Activated CD8-positive, alpha-beta memory T cell treated with anti-CD3 and anti-CD28 coated beads for 4 hours (primary cell): Measurements from ENCODE around the gene DSG3.

Experiments used
- DNase-seq, 2 donors: peaks; one replicate each; pipeline ENCODE4 v3.0.0-alpha.2; 2020; ENCODE audit warnings: low read depth in 2 of 2

DSG3 gene

GRCh38 chr18:31447530-31448191, at the start of gene DSG3:
Gene DSG3 (plus strand): TSS chr18:31447741. CDS start chr18:31447878, 137 bp downstream.
- DNase-seq = no peak

- DNase-seq = no peak
Measured at GRCh38 chr18:31398191-31398590, 49.4 kb upstream of the DSG3 start.

- no peak for DNase-seq
Measured at GRCh38 chr18:31399306-31400032, 48.1 kb upstream of the DSG3 start.

GRCh38 chr18:31401156-31402025, 46.1 kb upstream of the DSG3 start:
- no peak for DNase-seq

- no peak for DNase-seq
Measured at GRCh38 chr18:31402026-31402373, 45.5 kb upstream of the DSG3 start.

- no peak for DNase-seq
Measured at GRCh38 chr18:31403409-31403808, 44.1 kb upstream of the DSG3 start.

GRCh38 chr18:31407649-31408048, 39.9 kb upstream of the DSG3 start:
- DNase-seq = no peak

GRCh38 chr18:31409276-31409675, 38.3 kb upstream of the DSG3 start:
- no peak for DNase-seq

GRCh38 chr18:31410716-31411483, 36.6 kb upstream of the DSG3 start:
- DNase-seq = no peak

GRCh38 chr18:31413137-31413536, 34.4 kb upstream of the DSG3 start:
- DNase-seq = no peak

- DNase-seq = no peak
Measured at GRCh38 chr18:31417850-31418249, 29.7 kb upstream of the DSG3 start.

- no peak for DNase-seq
Measured at GRCh38 chr18:31419457-31419932, 28.0 kb upstream of the DSG3 start.

GRCh38 chr18:31420032-31420431, 27.5 kb upstream of the DSG3 start:
- no peak for DNase-seq

- DNase-seq = no peak
Measured at GRCh38 chr18:31420524-31420923, 27.0 kb upstream of the DSG3 start.

GRCh38 chr18:31424383-31424988, 23.1 kb upstream of the DSG3 start:
- DNase-seq = no peak

GRCh38 chr18:31426021-31426420, 21.5 kb upstream of the DSG3 start:
- no peak for DNase-seq

- no peak for DNase-seq
Measured at GRCh38 chr18:31426871-31427406, 20.6 kb upstream of the DSG3 start.

GRCh38 chr18:31428211-31428610, 19.3 kb upstream of the DSG3 start:
- no peak for DNase-seq

GRCh38 chr18:31429623-31430022, 17.9 kb upstream of the DSG3 start:
- no peak for DNase-seq

GRCh38 chr18:31430072-31430471, 17.5 kb upstream of the DSG3 start:
- no peak for DNase-seq

- no peak for DNase-seq
Measured at GRCh38 chr18:31430554-31430953, 17.0 kb upstream of the DSG3 start.
